Activated CD4-positive, CD25-positive, alpha-beta regulatory T cell treated with anti-CD3 and anti-CD28 coated beads, Interleukin-2, amount 50 U/mL, for 16 hours (primary cell): Measurements from ENCODE around the gene GCN1.

Experiments used
- DNase-seq: peaks from one replicate; pipeline ENCODE4 v3.0.0-alpha.2; 2020; ENCODE audit warnings: low read depth, low spot score

GCN1 gene

DNA sequence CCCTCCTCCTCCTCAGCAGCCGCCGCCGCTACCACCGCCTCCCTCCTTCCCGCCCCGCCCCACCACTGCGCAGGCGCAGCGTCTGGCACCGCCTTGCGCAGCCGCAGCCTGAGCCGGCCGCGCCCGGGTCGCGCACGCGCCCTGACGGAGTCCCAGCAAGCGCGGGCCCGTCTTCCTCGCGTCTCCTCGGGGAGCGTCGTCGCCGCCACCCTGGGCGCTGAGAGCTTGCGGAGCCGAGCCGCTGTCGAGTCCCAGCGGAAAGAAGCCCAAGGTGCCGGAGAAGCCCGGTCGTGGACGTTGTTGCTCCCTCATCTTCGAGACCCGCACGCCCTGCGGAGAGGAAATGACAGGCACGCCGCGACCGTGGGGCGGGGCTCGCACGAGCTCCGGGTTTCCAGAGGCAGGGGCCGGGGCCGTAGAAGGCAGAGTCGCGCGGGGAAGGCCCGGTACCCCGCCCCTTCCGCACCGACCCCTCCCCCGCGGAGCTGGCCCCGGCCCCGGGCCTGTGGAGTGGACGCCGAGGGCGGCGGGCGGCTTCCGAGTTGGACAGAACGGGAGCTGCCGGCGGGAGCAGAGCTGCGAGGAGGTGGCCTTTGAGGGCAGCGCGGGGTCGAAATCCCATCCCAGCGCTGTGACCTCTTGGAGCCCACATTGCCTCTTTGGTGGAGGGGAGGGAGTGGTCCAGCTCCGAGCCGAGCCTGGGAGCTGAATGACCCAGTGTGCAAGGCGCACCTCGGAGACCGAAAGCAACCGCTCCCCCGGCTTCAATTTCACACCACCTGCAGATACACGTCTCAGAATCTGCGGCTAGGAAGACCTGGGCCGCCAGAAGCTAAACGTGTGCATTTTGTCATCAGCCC is 77.5 kb downstream of the GCN1 start:
- peak; percentile 91 for DNase-seq

DNA sequence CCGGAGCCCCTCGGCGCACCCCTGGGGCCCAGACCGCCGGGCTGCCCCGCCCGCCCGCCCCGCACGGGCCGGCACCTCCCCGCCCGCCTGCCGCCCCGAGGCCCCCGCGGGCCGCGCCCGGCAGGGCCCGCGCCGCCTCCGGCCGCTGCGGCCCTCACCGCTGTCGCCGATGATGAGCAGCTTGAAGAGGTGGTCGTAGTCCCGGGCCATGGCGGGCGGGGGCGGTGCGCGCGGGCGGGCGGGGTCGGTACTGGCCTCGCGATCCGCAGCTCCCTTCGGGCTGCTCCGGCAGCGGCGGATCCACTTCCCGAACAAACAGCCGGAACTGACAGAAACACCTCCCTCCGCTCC is 78.1 kb downstream of the GCN1 start, which contains the start of gene RAB35:
Gene RAB35 (minus strand): TSS at position 313 of the 351 bp plus-strand sequence. CDS start 103 bp downstream, at position 210.
- no peak for DNase-seq

DNA sequence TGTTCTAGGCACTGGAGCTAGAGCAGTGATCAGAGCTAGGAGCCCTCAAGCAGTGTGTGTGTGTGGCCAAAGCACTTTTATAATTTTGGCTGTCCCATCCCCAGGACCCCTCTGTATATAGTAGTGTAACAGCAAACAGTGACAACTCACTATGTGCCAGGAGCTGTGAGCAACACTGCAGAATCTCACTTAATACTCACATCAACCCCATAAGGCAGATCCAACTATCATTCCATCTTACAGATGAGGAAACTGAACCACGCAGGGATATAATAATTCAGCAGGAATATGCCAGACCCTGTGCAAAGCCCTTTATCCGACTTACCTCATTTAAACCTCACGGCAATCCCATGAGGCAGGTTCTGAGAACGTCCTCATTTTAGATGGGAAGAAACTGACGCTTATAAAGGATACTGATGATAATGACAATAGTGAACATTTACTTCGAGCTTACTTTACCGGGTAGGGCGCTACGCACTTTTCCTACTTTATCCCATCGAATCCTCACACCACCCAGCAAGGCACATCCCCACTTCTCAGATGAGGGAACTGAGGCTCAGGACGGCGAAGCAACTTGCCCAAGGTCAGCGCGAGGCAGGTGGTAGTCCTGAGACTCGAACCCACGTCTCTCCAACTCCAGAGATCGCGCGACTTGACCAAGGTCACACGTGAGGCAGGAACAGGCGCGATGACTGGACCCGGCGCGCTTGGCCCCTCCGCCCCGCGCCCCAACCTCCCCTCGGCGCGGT is 78.6 kb downstream of the GCN1 start:
- DNase-seq: no peak

DNA sequence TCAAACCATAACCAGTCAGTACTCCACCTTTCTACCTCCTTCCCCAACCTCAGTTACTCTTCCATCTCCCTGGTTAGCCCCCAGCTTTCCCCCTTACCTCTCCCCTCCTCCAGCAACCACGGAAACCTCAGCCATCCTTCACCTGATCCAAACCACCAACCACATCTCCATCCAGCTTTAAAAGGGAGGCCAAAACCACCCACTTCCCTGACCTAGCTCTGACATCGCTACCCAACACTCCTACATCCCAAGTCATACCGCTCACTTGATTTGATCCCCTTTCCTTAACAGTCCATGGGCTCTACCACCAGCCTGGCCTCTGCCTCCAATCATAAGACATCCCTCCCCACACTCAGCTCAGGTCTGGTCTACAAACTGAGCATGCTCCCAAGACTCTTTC is 79.4 kb downstream of the GCN1 start:
- no peak for DNase-seq

DNA sequence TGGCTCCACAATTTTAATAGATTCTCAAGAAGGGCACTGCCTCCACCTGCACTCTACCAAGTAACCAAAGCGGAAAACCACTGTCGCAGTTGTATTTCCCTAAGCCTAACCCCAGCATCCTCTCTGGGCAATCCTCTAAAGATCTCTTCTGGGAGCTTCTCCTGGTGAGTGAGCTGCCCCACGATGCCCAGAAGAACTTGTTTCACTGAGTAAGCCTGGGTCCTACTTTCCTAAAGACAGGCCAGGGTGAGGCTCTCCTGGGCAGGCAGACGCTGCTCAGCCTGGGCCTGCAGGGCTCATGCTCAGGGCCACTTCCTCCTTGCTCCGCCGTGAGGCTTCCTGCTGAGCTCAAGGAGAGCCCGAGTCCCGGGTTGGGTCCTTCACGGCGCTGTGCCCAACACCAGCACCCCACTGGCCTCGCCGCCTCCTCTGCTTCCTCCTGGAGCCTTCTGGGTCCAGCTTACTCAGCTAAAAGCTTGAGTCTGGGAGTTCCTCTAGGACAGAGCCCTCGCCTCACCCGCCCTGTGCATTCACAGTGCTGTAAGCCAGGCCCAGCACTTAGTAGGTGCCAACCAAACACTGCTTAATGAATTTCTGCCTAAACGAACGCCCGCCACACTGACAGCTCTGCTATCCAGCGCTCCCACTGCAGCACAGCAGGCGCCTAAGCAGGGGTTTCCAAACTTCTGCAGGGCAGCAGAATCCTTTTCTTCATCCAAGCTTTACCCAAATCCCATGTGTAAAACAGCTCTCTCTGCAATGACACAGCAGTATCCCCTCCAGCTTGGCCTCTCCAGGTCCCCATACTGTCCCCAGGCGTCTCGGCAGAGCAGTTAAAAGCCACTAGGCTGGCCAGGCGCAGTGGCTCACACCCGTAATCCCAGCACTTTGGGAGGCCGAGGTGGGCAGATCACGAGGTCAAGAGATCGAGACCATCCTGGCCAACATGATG is 83.7 kb downstream of the GCN1 start:
- peak; percentile 11 for DNase-seq

DNA sequence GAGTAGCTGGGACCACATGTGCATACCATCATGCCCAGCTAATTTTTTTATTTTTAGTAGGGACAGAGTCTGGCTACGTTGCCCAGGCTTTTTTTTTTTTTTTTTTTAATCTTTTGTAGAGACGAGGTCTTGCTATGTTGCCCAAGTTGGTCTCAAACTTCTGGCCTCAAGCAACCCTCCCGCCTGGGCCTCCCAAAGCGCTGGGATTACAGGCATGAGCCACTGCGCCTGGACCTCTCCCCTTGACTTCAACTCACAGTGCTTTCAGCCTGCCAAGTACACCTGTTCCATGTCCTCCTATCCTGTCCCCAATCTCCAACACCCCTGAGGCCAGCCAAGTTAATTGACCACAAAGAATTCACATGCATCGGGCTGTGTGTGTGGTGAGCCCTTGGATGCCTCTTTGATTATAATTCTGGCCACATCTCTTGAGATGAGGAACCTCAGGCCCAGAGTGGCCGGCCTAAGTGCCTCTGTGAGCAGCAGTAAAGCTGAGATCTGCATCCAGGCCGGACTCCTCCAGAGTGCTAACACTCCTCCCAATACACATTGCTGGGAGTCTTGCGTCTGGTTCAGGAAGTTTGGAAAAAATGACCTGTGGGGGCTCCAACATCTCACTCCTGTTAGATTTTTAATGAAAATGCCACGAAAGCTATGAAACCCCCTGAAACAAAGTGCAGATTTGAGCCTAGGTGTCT is 84.8 kb downstream of the GCN1 start:
- no peak for DNase-seq

DNA sequence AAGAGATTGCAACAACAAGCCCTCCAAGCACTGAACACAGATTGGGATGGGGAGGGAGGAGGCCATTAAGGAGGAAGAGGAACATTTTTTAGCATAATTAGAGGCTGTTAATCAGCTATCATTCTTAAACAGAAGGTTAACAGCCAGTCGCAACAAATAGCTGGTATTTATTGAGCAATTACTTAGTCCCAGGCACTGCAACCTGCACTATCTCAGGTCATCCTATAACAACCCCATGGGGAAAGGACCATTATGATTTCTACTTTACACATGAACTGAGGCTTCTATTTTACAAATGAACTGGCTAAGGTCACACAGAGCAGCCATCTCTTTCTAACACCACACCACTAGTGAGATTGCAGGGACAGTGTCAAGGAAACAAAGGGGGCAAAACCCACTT is 88.4 kb downstream of the GCN1 start:
- DNase-seq: no peak

DNA sequence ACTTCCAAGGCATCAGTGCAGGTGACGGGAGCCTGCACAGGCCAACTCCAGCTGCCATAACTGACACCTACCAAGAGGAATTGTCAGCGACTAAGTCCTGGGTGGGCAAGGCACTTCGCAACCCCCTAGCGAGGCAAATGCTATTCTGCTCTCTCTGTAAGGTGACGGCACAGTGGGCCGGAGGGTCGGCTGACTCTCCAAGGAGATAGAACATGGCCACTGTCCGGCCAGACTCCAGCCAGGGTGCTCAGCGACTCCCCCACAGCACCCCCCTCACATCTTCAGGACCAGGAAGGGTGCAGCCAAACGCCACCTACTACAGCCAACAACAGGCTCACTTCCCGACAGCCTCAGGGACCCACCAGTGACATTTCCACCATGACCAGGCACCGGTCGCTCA is 91.1 kb downstream of the GCN1 start:
- DNase-seq: no peak

DNA sequence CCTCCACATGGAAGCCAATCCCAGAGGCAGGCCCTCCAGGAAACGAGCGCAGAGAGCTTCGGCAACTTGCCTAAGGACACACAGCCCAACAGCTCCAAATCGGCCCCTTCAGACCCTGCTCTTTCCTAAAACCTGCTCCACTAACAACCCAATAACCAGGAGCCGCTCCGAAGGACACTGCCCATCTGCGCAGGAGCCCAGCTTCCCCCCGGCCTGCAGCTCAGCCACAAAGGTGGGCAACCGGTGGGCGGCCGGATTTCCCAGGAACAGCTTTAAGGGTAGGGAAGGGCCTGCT is 91.5 kb downstream of the GCN1 start:
- DNase-seq: no peak

DNA sequence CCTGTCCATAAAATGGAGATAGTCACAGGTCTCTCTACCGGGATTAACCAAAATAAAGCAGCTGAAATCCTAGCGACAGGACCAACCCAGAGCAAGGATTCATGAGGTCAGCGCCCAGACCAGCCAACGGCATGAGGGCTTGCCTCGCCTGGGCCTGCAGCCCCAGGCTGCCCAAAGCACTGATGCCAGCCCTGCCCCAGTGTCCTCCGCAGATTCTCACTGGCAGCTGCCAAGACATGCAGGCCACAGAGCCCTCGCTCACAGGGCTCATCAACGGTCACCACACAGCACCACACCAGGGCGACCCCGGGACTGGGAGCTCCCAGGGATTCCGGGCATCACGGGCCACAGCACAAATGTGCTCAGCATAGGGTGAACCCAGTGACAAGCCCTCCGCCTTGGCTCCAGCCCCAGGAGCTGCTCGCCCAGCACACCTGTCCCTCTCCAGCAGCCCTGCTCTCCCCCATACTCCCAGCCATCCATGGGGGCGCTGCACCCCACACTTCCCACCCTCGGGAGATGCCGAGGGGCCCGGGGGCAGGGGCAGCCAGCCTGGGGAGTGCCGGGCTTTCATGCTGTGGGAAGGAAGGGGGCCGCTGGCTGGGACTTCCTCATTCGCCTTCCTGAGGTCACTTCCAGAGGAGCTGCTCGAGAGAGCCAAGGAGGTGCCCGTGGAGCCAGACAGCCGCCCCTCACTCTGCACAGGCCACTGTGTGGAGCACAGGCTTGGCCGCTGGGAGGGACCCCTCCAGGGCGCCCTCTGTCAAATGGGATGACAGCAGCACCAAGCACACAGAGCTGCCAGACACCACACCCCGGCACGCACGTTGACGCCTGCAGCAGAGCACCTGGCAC is 92.1 kb downstream of the GCN1 start:
- no peak for DNase-seq

DNA sequence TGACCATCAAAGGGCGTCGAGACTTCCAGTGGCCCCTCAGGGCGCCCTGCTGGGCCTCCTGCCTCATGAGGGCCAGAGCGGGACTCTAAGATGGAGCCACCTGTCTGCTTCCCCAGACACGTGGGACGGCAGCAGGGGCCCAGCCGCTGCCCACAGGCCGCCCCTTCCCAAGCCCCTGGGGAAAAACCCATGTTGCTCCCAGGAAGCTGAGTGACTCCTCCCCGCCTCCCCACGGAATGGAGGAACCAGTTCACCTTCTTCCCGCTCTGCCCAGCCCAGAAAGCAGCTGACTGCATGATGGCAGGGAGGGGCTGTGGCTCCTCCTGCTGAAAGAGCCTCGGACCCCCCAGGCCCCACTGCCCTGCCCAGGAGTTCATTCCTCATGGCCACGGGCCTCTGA is 92.9 kb downstream of the GCN1 start:
- DNase-seq: no peak

DNA sequence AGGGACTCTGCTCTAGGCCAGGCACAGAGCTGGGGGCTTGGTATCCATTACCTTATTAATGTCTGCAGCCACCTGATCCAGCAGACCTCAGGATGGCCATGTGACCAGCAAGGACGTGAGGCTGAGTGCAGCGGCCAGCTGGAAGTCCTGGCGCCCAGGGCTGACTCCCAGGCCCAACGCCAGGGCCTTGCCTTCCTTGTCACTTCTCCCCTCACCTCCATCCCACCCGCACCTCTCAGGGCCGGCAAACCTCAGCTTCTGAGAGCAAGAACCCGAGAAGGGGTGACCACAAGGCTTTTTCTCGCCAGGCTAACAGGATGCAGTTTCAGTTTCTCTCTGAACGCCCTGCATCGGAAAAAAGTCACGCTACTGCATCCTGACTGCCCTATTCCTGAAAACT is 93.3 kb downstream of the GCN1 start:
- DNase-seq: no peak

DNA sequence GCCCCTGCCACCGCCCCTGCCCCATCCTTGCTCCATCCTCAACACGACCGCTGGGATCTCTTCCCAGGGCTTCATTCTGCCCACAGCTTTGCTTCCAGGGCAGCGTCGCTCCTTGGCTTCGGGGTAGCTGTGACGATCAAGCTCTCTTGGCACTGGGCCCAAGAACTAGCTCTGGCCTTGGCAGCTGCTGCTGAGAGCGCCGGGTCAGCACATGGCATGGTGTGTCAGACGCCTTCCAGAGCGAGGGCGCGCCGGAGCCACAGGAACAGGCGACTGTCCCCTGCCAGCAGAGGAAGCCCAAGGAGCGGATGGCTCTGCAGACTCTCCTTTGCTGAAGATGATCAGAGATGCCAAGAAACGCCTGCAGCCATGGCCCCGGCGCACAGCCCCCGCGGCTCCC is 93.9 kb downstream of the GCN1 start:
- no peak for DNase-seq

DNA sequence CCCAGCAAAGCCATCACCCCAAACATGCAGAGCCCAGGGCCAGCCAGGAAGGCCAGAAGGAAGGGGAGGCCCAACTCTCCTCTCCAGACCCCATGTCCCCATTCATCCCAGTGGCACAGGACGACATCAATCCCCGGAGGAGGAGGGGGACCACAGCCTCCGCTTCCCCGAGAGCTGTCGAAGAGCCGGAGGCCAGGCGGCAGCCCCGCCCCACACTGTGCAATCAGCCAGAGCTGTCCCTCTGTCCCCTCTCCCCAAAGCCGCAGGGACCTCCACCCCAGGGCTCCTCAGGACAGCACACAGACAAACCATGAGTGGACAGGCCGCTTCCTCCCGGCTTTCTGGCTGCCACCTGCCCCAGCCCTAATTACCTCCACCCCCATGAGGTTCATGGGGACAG is 94.8 kb downstream of the GCN1 start:
- DNase-seq: no peak

DNA sequence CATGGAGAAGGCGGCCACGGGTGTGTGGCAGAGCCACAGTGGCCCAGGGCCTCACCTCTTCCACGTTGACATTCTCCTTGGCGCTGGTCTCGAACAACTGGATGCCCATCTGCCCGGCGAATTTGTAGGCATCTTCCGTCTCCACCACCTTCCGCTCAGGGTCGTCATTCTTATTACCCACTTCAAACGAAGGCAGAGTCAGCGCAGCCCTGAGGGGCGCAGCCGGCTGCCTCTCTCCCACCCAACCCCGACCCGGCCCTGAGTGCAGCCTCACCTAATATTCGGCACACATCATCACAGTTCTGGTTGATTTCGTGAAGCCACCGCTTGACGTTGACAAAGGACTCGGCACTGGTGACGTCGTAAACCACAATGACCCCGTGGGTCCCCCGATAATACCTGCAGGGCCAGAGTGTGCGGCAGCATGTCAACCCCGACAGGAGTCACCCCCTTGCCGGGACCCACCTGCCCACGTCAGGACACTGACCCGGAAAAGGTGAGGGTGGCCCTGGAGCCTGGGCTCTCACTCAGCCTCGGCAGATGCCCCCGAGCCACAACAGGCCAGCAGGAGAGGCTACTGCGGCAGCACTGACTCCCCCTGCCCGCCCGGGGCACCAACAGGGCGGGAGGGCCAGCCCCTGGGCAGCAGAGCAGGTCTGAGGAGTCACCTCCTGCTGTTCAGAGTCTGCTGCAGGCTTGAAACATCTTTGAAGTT is 95.6 kb downstream of the GCN1 start:
- DNase-seq: no peak

DNA sequence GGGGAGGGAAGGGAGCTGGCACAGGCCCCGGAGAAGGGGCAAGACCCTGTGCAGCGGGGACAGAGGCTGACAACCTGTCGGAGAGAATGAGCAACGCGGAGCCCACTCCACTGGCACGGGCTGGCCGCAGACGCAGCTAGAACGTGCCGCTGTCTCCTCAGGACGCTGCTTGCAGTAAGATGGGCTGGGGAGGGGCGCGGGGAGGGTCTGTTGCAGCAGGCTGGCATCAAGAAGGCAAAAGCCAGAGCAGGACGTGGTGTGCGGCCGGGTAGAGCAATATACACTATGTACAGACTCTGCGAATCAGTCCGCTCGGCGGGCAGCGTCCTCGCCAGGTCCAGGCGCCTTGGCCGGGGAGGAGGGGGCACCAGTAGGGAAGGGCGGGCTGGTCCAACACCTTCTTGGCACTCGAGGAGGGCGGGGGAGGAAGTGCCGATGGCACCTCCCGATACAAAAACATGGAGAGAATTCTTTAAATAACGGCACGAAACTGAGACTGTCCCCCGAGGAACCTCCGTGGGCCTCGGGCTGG is 97.8 kb downstream of the GCN1 start:
- DNase-seq: no peak

DNA sequence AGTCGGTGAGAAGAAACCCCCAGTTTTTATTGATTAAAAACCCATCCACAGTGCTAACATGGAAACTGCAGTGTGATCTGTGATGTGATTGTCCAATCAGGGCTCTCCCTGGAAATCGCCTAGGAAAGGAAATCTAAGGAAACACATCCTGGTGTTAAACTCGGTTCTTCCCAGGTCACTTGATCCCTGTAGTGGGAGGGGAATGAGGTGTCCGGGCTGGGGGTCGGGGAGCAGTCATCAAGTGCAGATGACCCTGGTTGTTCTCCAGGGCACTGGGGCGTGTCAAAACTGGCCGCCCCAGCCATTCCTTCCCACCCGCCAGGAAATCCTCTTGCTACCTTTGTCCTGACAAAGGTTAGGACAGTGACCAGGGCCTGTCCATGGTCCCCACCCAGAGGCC is 98.8 kb downstream of the GCN1 start:
- no peak for DNase-seq

DNA sequence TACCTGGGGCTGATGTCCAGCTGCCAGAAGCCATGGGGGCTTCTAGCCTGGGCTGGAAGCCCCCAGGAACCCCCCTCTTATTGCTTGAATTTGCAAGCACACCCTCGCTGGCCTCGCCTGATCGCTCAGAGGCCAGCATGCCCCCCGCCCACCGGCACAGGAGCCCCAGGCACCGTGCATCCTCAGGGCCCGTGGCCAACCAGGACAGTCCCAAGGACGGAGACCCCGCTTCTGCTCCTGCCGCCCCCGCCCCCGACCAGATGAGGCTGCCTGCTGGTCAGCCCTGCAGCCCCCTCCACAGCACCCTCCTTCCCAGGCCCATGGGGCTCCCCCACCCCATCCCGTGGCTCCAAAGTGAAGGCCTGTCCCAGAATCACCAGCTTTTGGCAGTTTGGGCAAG is 99.2 kb downstream of the GCN1 start:
- DNase-seq: no peak

DNA sequence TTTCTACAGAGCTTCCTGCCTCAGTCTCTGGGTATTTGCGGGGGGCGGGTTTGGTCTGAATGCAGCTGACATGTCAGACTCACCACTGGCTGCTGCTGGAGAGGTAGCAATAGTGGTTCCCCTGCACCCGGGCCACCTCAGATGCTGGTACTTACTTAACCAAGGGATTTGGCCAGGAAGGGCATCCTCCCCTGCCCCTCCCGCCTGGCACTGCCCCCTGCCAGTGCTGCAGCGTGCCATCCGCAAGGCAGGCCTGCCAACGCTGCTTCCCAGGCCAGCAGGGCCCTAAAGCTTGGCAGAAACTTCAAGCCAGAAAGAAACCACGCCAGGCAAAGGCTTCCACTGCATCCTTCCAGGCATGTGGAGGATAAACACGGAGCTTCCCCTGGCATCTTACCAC is 100.0 kb downstream of the GCN1 start:
- DNase-seq: no peak
